T1000 (cell line): ENCODE results near the gene HLA-DMB.
"Not testable (repeated sequence)": the region's sequence is repeated elsewhere in the genome, so short reads cannot be mapped to it uniquely, and the experiment has no call there.

Source experiments
- DNase-seq: peaks from one replicate; lab custom pipeline; 2025; ENCODE audit warnings: mixed read lengths; lab: John Stamatoyannopoulos, UW

Gene HLA-DMB

DNA sequence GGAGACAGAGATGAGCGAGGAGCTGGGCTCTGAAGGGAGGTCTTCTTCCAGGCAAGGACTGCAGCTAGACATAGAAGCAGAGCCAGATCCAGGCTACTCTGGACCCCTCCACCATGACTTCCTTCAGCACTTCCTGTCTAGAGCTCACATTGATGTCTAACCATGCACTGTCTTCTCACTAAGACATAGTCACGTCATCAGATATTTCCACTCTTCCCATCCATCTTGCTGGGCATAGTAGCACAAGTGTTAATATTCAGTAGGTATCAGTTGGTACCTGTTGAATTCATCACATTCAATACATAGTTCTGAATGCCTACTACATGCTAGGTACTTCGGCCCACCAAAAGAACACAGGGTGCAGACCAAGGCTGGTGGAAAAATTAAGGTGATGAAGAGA lies 9.2 kb upstream of the HLA-DMB start:
- DNase-seq: no peak

DNA sequence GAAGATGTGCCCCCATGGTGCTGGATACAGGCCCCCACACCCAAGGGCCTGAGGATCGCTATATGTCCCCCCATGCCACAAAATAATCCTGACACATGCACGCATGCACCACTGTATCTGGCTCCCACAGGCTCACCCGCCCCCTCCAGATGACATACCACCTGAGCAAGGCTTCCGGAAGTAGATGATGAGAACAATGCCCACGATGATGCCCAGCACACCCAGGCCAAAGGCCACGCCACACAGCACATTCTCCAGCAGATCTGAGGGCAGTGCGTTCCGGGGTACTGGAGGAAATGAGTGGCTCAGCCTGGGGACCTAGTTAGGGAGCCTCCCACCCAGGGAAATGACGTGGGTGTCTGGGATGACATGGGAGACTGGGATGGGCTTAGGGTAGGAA lies 8.3 kb upstream of the HLA-DMB start:
- DNase-seq: no peak

DNA sequence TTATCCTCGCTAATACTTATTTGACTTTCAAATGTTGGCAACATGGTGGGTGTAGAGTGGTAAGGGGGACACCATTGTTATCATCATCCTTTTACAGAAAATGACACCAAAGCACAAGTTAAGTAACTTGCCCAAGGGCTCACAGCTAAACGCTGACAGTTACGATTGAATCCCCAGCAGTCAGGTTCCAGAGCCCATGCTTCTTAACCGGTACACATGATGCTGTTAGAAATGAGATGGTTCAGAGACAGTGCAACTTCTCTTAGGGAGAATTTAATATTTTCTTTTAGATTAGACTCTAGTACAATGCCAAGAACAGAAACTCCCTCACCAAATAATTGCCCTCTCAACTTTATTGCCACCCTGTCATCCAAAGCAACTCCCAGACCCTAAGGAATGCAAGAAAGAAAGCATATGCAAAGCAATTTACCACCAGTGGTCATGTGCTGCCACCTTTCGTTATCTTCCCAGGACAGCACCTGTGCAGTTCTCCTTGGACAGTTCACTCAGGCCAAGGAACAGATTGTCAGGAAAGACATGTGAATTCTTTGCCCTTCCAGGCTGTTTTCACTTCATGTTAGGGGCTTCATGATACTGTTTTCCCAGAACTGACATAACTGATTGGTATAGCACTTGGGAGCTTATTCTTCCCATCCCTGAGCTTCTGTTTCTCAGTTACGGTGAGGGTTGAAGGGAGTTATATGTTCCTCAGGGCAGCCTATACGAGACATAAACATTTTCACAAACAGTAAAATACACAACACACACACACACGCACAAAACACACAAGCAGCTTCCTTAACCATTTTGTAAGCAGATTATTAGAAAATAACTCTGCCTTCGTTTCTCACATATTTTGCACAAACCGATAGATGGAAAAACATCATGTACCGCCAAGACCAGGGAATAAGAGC lies 7.0 kb upstream of the HLA-DMB start:
- no peak for DNase-seq

DNA sequence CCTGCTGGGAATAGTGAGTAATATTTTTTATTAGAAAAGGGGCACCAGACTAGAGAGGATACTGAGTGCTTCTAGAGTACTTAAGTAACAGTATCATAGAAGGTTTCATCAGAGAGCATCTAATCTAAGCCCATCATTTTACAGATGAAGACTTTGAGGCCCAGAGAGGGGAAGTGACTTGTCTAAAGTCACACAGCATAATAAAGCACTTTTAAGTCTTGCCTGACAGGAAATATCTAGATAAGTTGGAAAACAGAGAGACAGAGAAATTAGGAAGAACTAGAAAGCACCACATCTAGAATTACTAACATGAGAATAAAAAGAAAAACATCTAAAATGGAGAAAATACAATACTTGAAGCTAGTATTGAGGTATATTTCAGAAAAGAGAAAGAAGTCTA lies 6.1 kb upstream of the HLA-DMB start:
- no peak for DNase-seq

DNA sequence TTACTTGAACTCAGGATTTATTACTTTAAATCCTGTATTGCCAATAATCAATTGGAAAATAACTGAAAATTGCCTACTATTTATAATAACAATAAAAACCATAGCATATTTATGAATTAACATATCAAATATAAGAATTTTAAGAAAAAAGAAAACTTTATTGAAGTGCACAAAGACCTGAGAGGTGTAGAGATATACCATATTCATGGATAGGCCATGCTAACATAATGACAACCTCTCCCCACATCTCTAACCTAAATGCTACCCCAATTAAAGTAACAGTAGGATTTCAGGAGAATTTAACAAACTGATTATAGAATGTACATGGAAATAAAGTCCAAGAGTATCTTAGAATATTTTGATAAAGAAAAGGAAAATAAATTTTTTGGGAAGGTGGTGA lies 5.1 kb upstream of the HLA-DMB start:
- no peak for DNase-seq

DNA sequence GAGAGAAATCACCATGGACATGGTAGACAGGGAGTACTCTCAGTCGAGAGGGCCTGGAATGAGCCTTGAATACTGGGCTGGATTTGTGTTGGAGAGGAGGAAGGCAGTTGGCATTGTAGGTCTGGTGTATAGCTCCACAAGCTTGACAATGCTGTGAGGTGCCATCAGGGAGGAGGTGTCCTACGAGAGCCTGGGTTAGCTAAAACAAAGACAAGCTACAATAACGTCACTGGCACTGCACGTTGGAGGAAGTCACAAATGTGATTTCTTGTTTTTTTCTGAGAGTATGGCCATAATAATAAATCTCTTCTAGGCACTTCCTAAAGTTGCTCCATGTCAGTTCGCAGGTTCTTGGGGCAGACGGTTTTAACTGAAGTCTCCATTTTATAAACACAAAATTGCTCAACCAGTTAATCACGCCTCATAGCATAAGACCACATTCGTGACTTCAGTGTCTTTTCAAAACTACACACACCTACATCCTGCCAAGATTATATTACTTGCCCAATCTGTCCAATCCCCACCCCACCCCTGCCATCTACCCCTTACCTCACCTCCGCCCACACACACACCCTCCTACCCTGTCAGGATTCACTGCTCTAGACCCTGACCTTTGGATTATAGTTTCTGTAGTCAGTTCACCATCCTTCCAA lies 4.4 kb upstream of the HLA-DMB start:
- DNase-seq: no peak

DNA sequence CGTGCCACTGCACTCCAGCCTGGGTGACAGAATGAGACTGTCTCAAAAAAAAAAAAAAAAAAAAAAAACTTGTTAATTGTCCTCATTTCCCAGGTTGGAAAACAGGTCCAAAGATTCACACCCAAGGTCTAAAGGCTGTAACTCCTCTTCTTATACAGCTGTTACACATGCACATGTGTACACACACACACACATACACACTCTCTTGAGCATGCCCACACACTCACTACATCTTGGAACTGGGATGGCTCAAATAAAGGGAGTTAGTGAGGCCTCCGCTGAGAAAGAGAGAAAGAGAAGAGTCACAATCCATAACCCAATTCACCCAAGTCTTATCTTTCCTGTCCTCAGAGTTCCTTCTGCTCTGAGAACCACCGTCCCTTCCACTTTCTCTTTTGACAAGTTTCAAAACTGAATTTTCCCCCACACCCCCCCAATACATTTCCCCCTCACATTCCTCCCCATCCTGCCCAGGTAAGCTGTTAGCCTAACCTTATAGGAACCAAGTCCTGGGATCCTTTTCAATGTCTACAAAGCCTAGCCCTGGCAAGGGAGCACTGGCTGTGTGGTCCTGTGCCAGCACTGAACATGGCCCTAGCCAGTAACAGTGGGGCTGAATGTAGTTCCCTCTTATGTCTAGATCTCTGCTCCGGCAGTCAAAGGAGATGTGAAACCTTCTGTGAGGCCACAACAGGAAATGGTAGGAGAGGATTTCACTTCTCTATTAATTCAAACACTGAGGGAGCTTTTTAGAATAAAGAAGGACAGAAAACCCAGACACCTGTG lies 3.2 kb upstream of the HLA-DMB start:
- DNase-seq: no peak

DNA sequence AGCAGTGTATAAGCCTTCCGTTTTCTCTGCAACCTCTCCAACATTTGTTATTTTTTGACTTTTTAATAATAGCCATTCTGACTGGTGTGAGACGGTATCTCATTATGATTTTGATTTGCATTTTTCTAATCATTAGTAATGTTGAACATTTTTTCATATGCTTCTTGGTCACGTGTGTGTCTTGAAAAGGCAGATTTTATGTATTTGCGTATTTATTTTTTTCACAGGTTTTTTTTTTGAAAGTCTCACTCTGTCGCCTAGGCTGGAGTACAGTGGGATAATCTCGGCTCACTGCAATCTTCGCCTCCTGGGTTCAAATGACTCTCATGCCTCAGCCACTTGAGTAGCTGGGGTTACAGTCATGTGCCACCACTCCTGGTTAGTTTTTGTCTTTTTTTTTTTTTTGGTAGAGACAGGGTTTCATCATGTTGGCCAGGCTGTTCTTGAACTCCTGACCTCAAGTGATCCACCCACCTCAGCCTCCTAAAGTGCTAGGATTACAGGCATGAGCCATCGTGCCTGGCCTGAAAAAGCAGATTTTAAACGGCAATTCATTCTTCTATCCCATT lies 1.8 kb upstream of the HLA-DMB start:
- DNase-seq: not testable (repeated sequence)

DNA sequence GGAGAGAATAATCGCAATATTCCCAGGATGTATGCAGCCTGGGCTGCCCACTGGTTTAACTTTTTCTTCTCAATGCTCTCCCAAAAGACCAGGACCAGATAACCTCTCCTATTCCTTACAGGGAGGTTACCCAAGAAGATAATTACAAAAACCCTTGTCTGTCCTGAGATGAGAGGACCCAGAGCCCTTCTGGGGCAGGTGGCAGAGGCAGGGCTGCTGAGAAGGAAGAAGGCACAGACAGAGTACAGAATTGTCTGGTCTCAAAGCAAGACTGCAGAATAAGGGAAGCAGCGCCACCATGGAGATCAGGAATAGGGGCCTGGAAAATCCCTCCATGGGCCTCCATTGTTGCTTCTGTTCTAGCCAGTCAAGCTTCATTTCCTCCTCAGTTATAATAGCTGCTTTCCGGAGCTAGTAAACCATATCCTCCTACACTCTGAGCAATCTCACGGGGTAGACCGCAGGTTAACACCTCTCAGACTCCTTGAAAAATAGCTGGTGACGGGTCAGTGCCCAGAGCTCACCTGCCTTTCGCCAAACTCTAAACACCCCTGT lies 463 bp upstream of the HLA-DMB start:
- DNase-seq: no peak

DNA sequence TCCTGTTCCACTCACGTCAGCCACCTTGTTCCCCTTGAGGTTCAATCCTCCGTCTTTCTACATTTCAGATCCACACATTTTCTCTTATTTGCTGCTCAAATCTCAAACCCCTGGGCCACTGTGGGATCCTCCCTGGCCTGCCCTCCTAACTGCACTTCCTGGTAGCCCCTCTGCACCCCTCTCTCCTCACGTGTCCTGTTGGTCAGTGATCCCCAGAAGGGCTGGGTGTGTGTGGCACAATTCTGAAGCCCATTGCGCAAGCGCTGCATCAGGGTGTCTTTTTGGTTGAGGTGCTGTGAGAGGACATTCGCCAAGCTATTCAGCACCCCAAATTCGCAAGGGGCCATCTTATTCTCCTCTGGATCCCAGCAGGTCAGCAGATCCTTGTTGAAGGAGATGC lies 2.3 kb downstream of the HLA-DMB start:
- DNase-seq: no peak

DNA sequence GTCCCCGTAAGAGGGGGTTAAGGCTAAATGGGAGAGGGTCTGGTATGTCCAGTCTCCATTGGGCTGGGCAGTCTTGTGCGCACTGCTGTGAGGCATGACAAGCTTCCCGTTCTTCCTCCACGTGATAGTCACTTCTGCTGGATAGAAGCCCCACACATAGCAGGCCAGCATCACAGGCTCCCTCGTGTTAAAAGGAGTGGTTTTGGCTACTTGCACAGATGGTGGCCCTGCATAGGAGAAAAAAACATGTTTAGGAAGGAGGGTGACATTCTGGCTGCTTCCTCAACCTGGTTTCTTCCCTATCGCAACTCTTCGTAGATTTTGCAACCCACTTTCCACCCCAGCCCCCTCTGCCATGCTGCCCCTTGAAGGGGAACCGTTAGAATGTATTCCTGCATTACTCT lies 3.6 kb downstream of the HLA-DMB start:
- no peak for DNase-seq

DNA sequence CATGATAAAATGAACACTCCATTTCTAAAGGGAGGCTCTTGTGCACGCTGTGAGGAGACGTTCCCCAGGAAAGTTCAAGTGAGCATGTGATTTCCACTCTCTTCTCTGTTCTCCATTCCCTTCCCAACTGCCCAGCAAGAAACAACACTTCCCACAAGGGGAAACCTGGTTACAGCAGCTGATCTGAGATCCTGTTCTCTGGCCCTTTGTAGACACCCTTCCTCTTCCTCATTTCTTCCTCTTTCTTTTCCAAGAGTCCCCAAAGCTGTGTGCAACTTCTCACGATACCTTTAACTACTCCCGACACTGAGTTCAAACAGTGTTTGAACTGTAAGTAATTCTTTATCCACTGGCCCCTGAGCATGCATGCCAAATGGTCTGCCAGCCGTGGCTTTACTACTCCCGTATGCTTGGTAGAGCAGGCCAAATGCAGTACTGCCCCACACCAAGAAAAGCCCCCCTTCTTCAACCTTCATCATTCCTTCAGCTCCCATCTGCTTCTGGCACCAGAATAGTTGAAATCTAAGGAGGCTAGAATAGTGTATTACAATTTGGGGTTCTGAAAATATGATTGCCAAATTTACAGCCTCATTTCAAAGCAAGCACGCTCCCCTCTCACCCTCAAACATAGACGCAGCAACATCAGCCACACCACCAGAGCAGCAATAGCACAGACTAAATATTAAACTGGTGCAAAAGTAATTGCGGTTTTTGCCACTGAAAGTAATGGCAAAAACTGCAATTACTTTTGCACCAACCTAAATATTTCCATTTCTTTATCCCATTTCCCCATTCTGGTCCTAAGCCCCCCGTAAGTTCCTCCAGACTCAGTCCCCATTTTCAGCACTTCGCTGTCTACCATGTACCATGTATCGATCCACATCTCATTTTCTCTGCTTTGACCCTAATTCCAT lies 4.3 kb downstream of the HLA-DMB start:
- DNase-seq: no peak

DNA sequence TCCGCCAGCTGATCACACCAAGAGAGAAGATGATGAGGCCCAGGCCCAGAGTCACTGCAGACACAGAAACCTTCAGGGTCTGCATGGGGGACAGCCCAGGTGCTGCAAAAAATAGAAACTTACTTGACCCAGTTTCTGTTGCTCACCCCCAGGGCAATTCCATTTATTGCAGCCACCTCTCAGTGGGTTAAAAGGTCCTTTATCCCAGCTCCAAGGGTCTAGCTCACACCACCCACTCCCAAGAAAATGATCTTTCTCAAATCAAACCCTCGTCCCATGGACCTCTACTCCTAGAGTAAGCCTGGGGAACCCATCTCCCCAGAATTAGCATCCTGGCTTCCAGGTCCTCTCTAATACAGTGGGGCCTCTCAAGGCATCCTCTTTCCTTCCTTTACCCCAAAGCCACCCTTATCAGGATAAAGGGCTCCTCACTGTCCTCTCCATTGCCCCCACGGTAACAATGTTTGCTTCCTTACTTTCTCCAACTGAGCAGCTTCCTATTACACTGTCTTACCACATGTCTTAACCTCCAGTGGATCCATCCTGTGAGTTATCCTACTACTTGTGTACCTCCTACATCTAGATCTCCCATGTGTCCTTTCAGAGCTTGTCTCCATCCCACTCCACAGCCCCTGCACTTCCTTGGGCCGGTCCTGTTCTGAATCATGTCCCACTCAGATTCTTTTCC lies 5.1 kb downstream of the HLA-DMB start:
- DNase-seq: no peak

DNA sequence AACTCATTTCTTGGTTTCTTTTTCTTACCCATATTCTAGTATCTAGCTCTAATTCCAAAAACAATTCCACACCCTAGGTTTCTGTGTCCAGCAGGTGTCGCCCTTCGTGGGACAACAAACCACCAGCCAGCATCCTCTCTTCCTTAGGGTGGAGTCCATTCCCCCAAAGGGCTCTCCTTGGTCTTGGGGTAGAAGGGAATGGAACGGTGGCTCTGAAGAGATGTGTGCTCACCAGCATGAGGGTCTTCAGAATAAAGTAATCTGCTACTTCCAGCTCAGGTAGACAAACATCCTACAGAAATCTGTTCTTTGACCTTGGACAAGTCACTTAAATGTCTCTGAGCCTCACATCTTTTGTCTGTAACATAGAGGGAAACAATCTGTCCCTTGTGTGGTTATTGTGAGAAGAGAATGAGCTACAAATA lies 7.2 kb downstream of the HLA-DMB start:
- DNase-seq: peak; percentile 24

DNA sequence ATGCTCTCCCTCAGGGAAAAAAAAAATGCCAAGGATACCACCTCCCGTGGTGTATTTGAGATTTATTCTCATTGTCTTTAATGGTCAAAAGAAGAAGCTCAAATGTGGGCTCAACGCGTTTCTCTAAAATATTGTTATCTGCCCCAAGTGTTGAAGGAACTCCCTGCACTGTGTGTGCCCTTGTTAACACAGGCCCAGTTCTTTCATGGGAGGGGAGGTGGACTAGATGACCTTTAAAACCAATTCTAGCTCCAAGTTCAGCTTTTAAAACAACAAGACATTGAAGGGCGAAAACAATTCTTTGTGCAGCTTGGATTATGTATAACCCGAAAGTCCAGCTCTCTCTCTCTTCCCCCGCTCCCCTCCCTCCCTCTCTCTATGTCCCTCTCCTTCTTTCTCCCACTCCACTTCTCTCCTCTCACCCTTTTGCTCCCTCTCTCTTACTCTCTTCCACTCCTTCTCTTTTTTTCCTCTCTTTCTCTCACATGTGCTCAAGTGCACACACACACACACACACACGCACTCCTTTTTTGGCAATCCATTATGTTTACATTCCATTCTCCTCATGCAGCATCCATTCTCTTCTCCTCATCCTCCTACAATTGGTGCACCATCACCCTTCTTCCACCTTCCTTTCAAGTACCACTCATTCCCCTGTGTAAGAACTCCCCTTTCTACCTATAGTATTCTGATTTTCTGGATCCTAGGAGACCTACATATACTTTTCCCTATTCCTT lies 8.5 kb downstream of the HLA-DMB start:
- no peak for DNase-seq

DNA sequence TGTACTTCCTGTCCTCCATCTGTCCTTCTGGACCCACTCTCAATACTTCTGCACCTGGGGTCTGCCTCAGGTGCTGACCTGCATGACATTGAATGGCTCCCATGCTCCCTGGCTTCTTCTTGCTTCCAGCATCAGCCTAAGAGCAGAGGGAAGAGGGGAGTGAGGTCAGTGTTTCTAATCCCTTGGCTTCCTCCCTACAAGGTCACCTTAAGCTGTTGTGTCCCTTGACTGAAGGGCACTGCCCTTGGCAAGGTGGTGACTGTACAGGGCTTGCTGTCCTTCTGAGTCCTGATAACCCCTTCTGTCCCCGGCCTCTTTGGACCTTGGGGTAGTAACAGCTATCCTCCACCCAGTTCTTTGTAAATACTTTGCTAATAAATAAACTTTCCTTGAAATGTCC lies 9.6 kb downstream of the HLA-DMB start:
- no peak for DNase-seq

DNA sequence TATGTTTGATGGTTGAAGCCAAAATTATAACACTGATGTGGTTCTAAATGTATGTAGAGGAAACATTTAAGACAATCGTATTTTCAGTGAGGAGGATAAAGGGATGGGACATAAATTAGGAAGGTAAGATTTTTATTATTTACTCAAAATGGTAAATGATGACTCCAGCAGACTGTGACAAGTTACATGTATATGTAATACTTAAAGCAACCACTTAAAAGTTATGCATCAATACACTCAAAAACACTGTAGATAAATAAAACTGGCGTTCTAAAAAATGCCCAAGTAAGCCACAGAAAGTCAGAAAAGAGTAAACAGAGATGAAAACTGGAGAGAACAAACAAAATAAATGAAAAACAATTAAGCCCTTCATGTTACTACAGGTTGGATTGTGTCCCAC lies 18.7 kb downstream of the HLA-DMB start:
- DNase-seq: no peak

DNA sequence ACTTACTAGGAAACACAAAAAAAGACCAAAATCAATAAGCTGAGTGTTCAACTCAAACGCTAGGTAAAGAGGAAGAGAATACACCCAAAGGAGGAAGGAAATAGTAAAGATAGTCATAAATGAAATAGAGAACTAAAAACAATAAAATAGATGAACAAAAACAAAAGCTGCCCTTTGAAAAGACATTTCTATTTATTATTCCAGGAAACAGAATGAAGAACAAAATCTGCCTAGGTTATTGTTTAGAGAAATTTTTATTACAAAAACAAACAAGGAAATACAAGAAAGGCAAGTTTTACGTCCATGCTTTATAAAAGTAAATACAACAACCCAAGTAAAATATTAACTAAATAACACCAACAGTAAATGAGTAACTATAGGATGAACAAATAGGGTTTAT lies 20.1 kb downstream of the HLA-DMB start:
- no peak for DNase-seq

DNA sequence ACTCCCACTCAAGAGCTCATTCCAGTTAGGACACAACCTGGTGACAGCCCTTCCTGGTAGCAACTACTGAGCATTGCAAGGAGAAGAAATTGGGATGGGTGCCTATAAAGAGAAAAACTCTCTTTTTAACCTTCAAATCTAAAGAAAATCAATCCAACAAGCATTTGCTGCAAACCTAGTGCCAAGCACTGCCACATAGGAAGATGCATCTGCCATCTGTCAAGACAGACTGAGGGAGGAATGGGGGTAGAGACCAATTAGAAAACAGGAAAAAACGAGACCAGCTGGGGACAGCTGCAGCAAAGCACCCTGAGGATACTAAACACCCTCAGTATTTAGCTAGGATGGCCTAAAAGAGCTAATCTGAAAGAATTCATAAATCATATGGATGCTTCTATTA lies 27.9 kb downstream of the HLA-DMB start:
- no peak for DNase-seq

DNA sequence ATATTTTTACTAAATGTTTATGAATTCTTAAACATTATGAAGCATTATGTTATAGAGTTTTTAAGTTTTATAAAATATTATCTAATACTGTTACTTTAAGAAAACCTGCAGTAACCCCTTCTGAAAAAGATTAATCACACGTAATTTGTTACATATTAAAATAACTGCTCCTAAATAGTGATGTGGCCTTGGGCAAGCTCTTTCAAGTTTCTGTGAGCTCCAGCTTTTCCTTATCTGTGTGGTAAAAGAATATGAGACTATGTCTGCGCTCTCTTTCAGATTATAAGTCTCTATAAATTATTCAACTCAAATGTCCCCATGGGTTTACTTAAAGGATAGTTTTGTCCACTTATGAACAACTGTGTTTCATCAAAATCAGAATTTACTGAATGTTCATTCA lies 31.9 kb downstream of the HLA-DMB start:
- DNase-seq: no peak
